NCI-H460 (cell line): Measurements from ENCODE around the gene ZMIZ1. TPM values are rescaled to one million over a fixed set of nuclear protein-coding genes. Genes with fewer than 3 reads are reported as not detected.

ENCODE experiments used
- DNase-seq: peaks from one replicate; pipeline ENCODE4 v3.0.0-alpha.2; 2016; ENCODE audit warnings: low read depth; ENCODE audit errors: extremely low read depth
- total RNA-seq: library from RNA; depleted of rRNA; stranded (reverse); fragments of >200 nt; shearing (Covaris generic); gene quantifications from 2 replicates; pipeline ENCODE4 v1.2.3, GENCODE V29; 2014

Gene ZMIZ1
- total RNA-seq, 1 experiment from 2014 or later, result 33.8 TPM

- DNase-seq, result no peak
Measured at GRCh38 chr10:79344502-79345195, 275.9 kb downstream of the ZMIZ1 start.

DNA sequence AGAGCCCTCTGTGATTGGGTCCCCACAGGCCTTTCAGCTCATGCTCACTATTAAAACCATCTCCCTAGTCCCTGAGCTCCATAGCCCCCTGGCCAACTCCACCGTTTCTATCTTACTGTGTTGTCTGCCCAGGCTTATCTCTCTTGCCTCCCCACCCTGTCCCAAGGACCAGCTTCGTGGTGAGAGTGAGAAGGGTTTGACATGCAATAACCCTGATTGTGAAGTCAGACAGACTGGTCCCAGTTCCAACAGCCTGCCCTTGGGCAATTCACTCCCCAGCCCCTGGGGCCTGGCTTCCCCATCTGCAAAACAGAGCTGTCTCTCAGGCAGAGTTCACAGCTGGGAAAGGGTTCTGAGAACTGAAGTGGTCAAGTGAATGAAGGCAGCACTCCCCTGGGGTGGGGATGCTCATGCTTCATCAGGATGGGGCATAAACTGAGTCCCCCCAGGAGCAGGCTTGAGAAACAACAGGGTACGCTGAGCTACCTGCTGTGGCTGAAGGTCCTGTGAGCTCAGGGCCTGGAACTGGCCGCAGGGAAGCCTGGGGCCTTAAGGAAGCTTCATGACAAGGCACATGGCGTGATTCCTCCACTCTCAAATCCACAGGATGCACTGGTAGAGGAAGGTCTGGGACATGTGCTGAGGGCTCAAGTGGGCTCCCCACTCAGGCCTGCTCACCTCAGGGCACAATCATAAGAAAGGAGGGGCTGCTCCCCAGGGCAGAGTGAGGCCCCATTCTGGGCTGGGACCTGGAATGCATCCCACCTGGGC lies 276.7 kb downstream of the ZMIZ1 start:
- no peak for DNase-seq

DNA sequence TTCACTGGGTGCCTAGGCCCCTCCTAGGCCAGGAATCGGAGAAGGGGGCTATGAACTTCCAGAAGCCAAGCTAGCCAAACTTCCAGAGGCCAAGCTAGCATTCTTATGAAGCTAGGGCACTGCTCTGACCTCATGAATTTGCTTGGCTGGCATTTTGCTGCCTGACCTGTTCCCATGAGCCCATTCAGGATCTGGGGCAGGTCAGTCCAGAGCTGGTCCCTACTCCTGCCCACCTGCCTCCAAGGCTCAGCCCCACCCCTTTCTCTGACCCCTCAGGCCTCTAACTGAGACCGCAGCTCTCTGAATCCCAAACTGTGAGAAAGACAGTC lies 277.2 kb downstream of the ZMIZ1 start:
- no peak for DNase-seq

GRCh38 chr10:79346388-79347225 lies 277.8 kb downstream of the ZMIZ1 start:
- no peak for DNase-seq

- DNase-seq, result peak; percentile 88
Measured at GRCh38 chr10:79347226-79347893, 278.6 kb downstream of the ZMIZ1 start, which contains the start of gene PPIF. TSS of gene PPIF (plus strand) at chr10:79347469. CDS start at chr10:79347549, 80 bp downstream.

- peak; percentile 30 for DNase-seq
Measured at GRCh38 chr10:79347894-79348639, 279.3 kb downstream of the ZMIZ1 start.

DNA sequence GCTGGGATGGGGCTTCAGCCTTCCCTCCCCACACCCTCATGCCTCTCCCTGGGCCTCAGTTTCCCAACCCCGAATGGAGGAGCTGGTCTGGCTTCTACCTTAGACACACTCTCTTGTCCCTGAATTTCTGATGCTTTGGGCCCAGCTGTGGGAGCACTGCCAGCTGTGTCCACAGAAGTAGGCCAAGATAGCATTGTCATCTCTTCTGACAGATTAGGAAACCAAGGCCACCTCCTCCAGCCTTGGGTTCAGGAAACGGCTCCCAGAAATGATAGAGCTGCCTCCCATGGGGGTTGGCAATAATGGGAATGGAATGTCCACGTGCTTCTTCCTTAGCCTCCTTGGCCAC lies 279.8 kb downstream of the ZMIZ1 start:
- DNase-seq, result no peak

DNA sequence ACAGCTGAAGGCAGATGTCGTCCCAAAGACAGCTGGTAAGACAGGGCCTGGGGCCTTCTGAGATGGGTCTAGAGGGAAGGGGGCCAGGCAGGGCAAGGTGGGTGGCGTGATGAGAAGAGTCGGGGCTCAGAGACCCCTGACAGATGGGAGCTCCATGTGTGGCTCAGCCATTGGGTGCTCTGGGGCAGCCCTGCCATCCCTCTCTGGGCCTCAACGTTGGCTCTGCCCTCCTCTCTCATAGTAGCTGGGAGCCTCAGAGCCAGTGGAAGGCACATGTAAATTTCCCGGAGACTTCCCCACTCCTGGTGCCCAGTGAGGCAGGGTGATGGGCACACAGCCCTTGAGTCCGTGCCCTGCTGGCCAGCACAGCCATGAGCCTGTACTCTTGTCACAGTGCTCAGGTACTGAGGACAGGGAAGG lies 280.3 kb downstream of the ZMIZ1 start:
- DNase-seq, result no peak

- no peak for DNase-seq
Measured at GRCh38 chr10:79349766-79350406, 281.1 kb downstream of the ZMIZ1 start.

DNA sequence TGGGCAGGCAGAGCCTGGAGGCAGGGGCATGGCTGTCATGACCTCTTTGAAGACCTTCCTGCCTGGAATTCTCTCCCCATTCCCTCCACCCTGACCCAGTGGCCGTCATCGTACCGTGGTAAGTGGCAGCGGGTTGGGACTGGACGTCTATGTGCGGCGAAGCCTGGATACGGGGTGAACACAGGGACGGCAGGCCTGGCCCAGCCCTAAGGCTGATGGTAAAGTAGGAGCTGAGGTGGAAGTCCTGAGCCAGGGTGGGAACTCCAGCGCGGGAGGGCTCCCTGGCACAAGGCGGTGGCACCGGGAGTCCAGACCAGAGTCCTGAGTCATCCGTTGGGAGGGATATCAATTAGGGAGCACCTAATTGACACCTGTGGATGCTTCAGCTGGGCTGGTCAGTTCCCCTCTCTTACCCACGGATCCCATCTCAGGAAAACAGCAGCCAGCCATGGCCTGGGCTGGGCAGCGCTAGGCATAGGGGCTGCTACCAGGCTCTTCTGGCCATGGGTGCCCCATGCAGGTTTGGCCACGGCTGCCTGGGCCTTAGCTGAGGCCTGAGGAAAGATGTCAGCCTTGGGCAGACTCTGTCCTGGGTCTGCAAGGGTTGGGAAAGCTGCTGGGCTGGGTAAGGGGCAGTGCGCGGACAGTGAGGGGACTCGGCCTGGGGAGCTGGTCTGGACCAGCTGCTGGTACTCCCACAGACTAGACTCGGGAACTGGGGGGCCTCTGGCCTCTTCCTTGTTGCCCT lies 281.8 kb downstream of the ZMIZ1 start:
- DNase-seq, result no peak

GRCh38 chr10:79351332-79351731 lies 282.6 kb downstream of the ZMIZ1 start:
- no peak for DNase-seq

- DNase-seq, result no peak
Measured at GRCh38 chr10:79352035-79352877, 283.5 kb downstream of the ZMIZ1 start.

DNA sequence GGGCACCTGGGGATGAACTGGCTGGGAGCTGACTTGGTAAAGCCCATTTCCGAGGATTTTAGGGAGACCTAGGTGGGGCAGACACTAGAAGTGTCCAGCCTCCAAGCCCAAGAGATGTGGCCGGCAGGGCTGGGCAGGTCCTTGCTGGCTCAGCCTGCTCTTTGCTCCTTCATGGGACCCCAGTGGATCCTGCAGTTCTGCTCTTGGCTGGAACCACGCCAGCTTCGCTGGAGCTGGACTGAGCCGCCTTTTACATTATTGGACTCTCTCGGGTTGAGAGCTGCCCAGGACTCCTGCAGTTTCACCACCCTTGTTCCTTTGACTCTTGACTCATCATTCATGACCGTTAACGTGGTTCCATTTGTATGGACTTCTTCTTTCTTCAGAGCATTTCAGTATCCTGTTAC lies 284.2 kb downstream of the ZMIZ1 start:
- DNase-seq, result no peak

DNA sequence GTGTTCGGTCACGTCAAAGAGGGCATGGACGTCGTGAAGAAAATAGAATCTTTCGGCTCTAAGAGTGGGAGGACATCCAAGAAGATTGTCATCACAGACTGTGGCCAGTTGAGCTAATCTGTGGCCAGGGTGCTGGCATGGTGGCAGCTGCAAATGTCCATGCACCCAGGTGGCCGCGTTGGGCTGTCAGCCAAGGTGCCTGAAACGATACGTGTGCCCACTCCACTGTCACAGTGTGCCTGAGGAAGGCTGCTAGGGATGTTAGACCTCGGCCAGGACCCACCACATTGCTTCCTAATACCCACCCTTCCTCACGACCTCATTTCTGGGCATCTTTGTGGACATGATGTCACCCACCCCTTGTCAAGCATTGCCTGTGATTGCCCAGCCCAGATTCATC lies 285.0 kb downstream of the ZMIZ1 start:
- no peak for DNase-seq

DNA sequence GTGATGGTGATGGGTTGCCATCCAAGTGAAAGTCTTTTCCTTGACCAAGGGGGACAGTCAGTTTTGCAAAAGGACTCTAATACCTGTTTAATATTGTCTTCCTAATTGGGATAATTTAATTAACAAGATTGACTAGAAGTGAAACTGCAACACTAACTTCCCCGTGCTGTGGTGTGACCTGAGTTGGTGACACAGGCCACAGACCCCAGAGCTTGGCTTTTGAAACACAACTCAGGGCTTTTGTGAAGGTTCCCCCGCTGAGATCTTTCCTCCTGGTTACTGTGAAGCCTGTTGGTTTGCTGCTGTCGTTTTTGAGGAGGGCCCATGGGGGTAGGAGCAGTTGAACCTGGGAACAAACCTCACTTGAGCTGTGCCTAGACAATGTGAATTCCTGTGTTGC lies 285.4 kb downstream of the ZMIZ1 start:
- DNase-seq, result no peak

- no peak for DNase-seq
Measured at GRCh38 chr10:79354615-79355014, 285.8 kb downstream of the ZMIZ1 start.

DNA sequence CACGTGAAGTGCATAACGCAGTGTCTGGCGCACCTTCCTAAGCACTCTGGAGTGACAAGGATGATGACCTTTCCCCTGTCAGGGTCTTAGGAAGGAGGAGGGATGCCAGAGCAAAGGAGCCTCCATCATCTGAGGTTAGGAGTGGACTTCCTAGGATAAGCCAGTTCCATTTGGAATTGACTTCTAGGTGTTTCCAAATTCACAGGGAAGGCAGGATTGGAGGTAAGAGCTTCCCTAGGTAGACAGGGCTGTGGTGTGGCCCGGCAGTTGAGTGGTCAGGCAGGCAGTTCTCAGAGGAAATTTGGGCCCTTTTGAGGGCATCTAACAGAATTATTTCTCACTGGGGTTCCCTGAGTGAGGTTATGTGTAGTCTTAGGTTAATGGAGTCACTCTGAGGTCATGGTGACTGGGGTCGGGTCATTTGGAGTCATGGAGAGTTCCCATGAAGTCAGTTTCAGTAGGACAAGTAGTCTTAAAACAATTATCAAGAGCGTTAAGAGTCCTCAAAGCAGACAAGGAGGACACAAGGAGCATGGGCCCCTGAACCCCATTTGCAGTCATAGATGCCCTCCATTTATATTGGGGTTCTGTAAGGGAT lies 286.8 kb downstream of the ZMIZ1 start:
- DNase-seq, result no peak

- DNase-seq, result no peak
Measured at GRCh38 chr10:79356104-79356503, 287.3 kb downstream of the ZMIZ1 start.
